Measurements from ENCODE around the gene IQCK.

- no peak for TF ChIP-seq CTCF (IDR thresholded peaks at IDR 0.05)
- no peak for TF ChIP-seq POLR2A (IDR thresholded peaks at IDR 0.05)
Measured at GRCh38 chr16:19696961-19697360, 21.1 kb upstream of the IQCK start.

Data from thyroid gland (tissue), 4 donors.